ENCODE results near the gene LMAN2.

LMAN2 gene

DNA sequence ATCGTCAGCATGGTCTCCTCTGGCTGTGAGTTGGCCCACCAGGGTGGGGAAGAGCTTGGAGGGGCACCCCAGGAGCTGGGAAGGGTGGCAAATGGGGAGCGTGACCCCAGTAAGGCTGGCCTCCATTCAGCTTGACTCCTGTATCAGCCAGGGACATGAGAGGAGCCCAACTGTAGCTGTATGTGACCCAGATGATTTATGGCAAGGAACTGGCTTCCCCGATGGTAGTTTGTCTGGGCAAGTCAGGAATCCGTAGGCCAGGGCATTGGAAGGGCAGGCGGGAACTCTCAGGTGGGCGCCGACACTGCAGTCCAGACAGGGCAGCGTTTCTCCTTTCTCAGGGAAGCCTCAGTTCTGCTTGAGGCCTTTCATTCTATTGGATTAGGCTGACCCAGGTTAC, 35.1 kb upstream of the LMAN2 start:
- TF ChIP-seq, protein P1, sequence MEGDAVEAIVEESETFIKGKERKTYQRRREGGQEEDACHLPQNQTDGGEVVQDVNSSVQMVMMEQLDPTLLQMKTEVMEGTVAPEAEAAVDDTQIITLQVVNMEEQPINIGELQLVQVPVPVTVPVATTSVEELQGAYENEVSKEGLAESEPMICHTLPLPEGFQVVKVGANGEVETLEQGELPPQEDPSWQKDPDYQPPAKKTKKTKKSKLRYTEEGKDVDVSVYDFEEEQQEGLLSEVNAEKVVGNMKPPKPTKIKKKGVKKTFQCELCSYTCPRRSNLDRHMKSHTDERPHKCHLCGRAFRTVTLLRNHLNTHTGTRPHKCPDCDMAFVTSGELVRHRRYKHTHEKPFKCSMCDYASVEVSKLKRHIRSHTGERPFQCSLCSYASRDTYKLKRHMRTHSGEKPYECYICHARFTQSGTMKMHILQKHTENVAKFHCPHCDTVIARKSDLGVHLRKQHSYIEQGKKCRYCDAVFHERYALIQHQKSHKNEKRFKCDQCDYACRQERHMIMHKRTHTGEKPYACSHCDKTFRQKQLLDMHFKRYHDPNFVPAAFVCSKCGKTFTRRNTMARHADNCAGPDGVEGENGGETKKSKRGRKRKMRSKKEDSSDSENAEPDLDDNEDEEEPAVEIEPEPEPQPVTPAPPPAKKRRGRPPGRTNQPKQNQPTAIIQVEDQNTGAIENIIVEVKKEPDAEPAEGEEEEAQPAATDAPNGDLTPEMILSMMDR (IDR thresholded peaks at IDR 0.05; ENCODE audit: insufficient read depth, low read depth, low read length, missing control alignments), result no peak
- no peak overlapping the region for H3K4me3 ChIP-seq (ENCODE audit: low read depth, low read length)
- DNase-seq (ENCODE audit: low read depth), result no peak

GRCh38 chr5:177385720-177386119, 34.3 kb upstream of the LMAN2 start:
- no peak for DNase-seq (ENCODE audit: low read depth)
- no peak overlapping the region for H3K4me3 ChIP-seq (ENCODE audit: low read depth, low read length)
- TF ChIP-seq, protein P1 (IDR thresholded peaks at IDR 0.05; ENCODE audit: insufficient read depth, low read depth, low read length, missing control alignments), result no peak

- TF ChIP-seq, protein P1 (IDR thresholded peaks at IDR 0.05; ENCODE audit: insufficient read depth, low read depth, low read length, missing control alignments), result no peak
- no peak for DNase-seq (ENCODE audit: low read depth)
- no peak within 1 kb of the TSS for H3K4me3 ChIP-seq (ENCODE audit: low read depth, low read length)
These were observed 32.7 kb upstream of the LMAN2 start, which contains the start of gene SLC34A1 for GRCh38 chr5:177384134-177384533. SLC34A1 (plus strand) TSS chr5:177384434; CDS start chr5:177385742, 1,308 bp downstream.

- no peak overlapping the region for H3K4me3 ChIP-seq (ENCODE audit: low read depth, low read length)
- TF ChIP-seq, protein P1 (IDR thresholded peaks at IDR 0.05; ENCODE audit: insufficient read depth, low read depth, low read length, missing control alignments), result no peak
- DNase-seq (ENCODE audit: low read depth), result no peak
These were observed 31.7 kb upstream of the LMAN2 start for GRCh38 chr5:177383181-177383580.

DNA sequence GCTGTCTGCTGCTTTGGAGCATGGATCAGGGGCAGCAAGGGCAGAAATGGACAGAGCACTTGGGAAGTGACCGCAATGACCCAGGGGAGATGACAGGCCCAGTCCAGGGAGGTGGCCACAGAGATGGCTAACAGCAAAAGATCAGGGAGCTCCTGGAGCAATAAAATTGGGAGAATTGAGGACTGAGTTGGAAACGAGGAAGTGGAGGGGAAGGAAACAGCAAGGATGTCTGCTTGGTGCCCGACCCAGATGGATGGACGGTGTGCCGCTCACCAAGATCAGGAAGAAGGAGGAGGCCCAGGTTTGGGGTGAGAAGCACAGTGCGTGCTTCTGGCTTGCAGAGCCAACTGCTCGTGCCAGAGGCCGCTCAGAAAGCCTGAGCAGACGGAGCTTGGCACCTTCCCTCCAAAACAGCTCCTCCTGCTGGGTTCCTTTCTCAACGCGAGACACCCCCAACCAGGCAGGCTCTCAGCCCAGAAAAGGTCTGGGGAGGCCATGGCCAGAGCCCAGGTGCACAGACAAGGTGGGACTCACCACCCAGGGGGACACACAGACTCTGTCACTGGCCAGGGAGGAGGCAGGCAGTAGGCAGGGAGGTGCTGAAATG, 31.1 kb upstream of the LMAN2 start:
- H3K4me3 ChIP-seq (ENCODE audit: low read depth, low read length), result no peak overlapping the region
- peak; percentile 41 for DNase-seq (ENCODE audit: low read depth)
- TF ChIP-seq, protein P1 (IDR thresholded peaks at IDR 0.05; ENCODE audit: insufficient read depth, low read depth, low read length, missing control alignments), result peak; percentile 17

GRCh38 chr5:177380805-177381126, 29.3 kb upstream of the LMAN2 start:
- no peak overlapping the region for H3K4me3 ChIP-seq (ENCODE audit: low read depth, low read length)
- TF ChIP-seq, protein P1 (IDR thresholded peaks at IDR 0.05; ENCODE audit: insufficient read depth, low read depth, low read length, missing control alignments), result no peak
- DNase-seq (ENCODE audit: low read depth), result no peak
